Adrenal gland (tissue), 12 donors: Measurements from ENCODE around the gene NF1. TPM values are rescaled to one million over a fixed set of nuclear protein-coding genes. Genes with fewer than 3 reads are reported as not detected.

Experiments
- DNase-seq, 7 donors: peaks; one replicate each; pipeline ENCODE4 v3.0.0-alpha.2; 2019 to 2020
- H3K27ac ChIP-seq, 5 donors: fragments of 200-600 bp; sonication (generic) in 4 of 5; 1 replicate in 3 of 5; 2 replicates in 2 of 5; pipeline versions ENCODE4 v1.5.1 to v1.8.0; 2016 to 2020; ENCODE audit warnings: mild to moderate bottlenecking in 1 of 5
- H3K27me3 ChIP-seq: fragments of 200-600 bp; 2 replicates; pipeline ENCODE4 v1.8.0; 2021
- H3K36me3 ChIP-seq, 2 donors: fragments of 200-600 bp; replicated peaks in 1 of 2; 1 replicate in 1 of 2; 2 replicates in 1 of 2; pipeline versions ENCODE4 v1.5.1 to v1.8.0; 2018 to 2022
- H3K4me1 ChIP-seq, 2 donors: fragments of 200-600 bp; replicated peaks in 1 of 2; 1 replicate in 1 of 2; 2 replicates in 1 of 2; pipeline versions ENCODE4 v1.5.1 to v1.8.0; 2018 to 2021
- H3K4me3 ChIP-seq, 4 donors: fragments of 200-600 bp; sonication (generic) in 3 of 4; one replicate each; pipeline ENCODE4 v1.5.1; 2016 to 2018
- H3K9me3 ChIP-seq, 3 donors: fragments of 200-600 bp; sonication (generic) in 1 of 3; replicated peaks in 1 of 3; 1 replicate in 2 of 3; 2 replicates in 1 of 3; pipeline versions ENCODE4 v1.5.1 to v1.8.0; 2016 to 2021
- CTCF ChIP-seq, 6 experiments: fragments of 450-650 bp in 4 of 6; fragments of 200-600 bp in 2 of 6; sonication (generic) in 1 of 6; IDR thresholded peaks; 1 replicate in 5 of 6; 2 replicates in 1 of 6; pipeline versions ENCODE4 v1.5.1 to v1.8.0; 2016 to 2021; ENCODE audit warnings: antibody characterized with exemption in 6 of 6, mild to moderate bottlenecking in 2 of 6, moderate library complexity in 1 of 6
- POLR2A ChIP-seq, 2 donors: fragments of 450-650 bp; IDR thresholded peaks; one replicate each; pipeline ENCODE4 v1.6.1; 2017; ENCODE audit warnings: antibody characterized with exemption in 2 of 2, mild to moderate bottlenecking in 2 of 2, moderate library complexity in 1 of 2
- WGBS, 4 donors: extraction: QIAGEN DNeasy Blood & Tissue Kit in 2 of 4; methylation state at CpG; one replicate each; pipeline versions ENCODE4 v1.1.5 to v1.1.7; 2013 to 2017; 5-methylcytosine and 5-hydroxymethylcytosine counted together
- intact Hi-C, 2 donors: fragments of 100-400 bp; cut with DNase I; formaldehyde crosslinking; loops; one replicate each; pipeline versions ENCODE4 v1.14.1 to v1.15.0; 2022 to 2023
- polyA plus RNA-seq, 3 donors: library from polyadenylated mRNA; stranded (reverse); fragments of 200-250 nt in 2 of 3; fragments of 350-450 nt in 1 of 3; fragmentation: Illumina TruSeq in 1 of 3; extraction: RNeasy Lipid Tissue Mini Kit (QIAGEN cat#74804) in 1 of 3; gene quantifications; one replicate each; pipeline ENCODE4 v1.2.3, GENCODE V29; 2013 to 2014
- total RNA-seq, 9 donors: library from RNA; depleted of rRNA in 4 of 9; stranded (reverse); fragments of >200 nt in 4 of 9; fragments of 120-200 nt in 1 of 9; fragmentation: NEBNext Ultra II Directional in 1 of 9; extraction: Animal tissue kit (Norgen Biotek cat#: 25700) in 1 of 9; gene quantifications; one replicate each; pipeline versions ENCODE4 v1.1.0 to v1.2.4, GENCODE V29; 2013 to 2023
- donor health status: healthy with polysubstance abuse.
- donor health status: Bipolar disorder and iron deficiency.
- donor health status: DM: yes; HTN: yes; CAD: no.
- donor health status: DM: no; HTN: no; CAD: no.
- donor health status: DM: no; HTN: no; CAD: no.
- donor health status: DM: yes; HTN: yes; CAD: no.

Gene NF1
- total and polyA plus RNA-seq, 12 donors = 8.8 to 91.3 (median 53.5) TPM

GRCh38 chr17:31249835-31250141 lies 155.0 kb downstream of the NF1 start:
- Histone ChIP-seq H3K27ac (no peak overlapping the region), H3K27me3 (no peaks in the 10 kb centered on the region), H3K9me3 (no peaks in the 10 kb centered on the region), H3K36me3 (peaks cover 0 to 3% of the 10 kb centered on the region in 2 donors), H3K4me3 (no peak overlapping the region), H3K4me1 (peaks cover 3 to 27% of the 10 kb centered on the region in 2 donors)
- 79 to 85% (median 80%) methylated on average over 4 of the region's 4 CpGs for WGBS, 4 donors
- intact Hi-C loops = no loop called here
- DNase-seq = no peak
- TF ChIP-seq POLR2A (IDR thresholded peaks at IDR 0.05) (no peak), CTCF (IDR thresholded peaks at IDR 0.05) (no peak)

GRCh38 chr17:31250229-31250628 lies 155.5 kb downstream of the NF1 start:
- intact Hi-C loops = no loop called here
- H3K36me3 ChIP-seq = no peaks in the 10 kb centered on the region
- WGBS, 4 donors = 73 to 89% (median 80%) methylated on average over 1 of the region's 1 CpG
- H3K27me3 ChIP-seq = no peaks in the 10 kb centered on the region
- H3K4me1 ChIP-seq = peaks cover 3 to 27% of the 10 kb centered on the region in 2 donors
- no peak for DNase-seq
- no peaks in the 10 kb centered on the region for H3K9me3 ChIP-seq
- TF ChIP-seq POLR2A (IDR thresholded peaks at IDR 0.05) (no peak), CTCF (IDR thresholded peaks at IDR 0.05) (no peak)
- H3K4me3 ChIP-seq = no peak overlapping the region
- no peak overlapping the region for H3K27ac ChIP-seq

- WGBS, 4 donors = 72 to 85% (median 77%) methylated on average over 1 of the region's 1 CpG
- Histone ChIP-seq H3K27ac (no peak overlapping the region), H3K27me3 (no peaks in the 10 kb centered on the region), H3K9me3 (no peaks in the 10 kb centered on the region), H3K4me3 (no peak overlapping the region), H3K36me3 (no peaks in the 10 kb centered on the region), H3K4me1 (peaks cover 3 to 27% of the 10 kb centered on the region in 2 donors)
- no peak for TF ChIP-seq CTCF (IDR thresholded peaks at IDR 0.05)
- intact Hi-C loops = no loop called here
- no peak for DNase-seq
Observed at GRCh38 chr17:31251105-31251969, 156.6 kb downstream of the NF1 start.

- TF ChIP-seq CTCF (IDR thresholded peaks at IDR 0.05) = no peak
- TF ChIP-seq POLR2A (IDR thresholded peaks at IDR 0.05) = no peak
Observed at GRCh38 chr17:31251970-31252328, 157.2 kb downstream of the NF1 start.

More at GRCh38 chr17:31251970-31252328, 157.2 kb downstream of the NF1 start:
- H3K4me1 ChIP-seq = peaks cover 3 to 27% of the 10 kb centered on the region in 2 donors
- H3K4me3 ChIP-seq = no peak overlapping the region
- H3K36me3 ChIP-seq = no peaks in the 10 kb centered on the region
- no peaks in the 10 kb centered on the region for H3K9me3 ChIP-seq
- DNase-seq = no peak
- no peak overlapping the region for H3K27ac ChIP-seq
- intact Hi-C loops = no loop called here
- H3K27me3 ChIP-seq = no peaks in the 10 kb centered on the region
